ENCODE data around the gene LRRC45. TPM values are rescaled to one million over a fixed set of nuclear protein-coding genes. Genes with fewer than 3 reads are reported as not detected.
A peak's percentile ranks its signal among the peaks of the same experiment; 100 is the strongest.
"Not testable (repeated sequence)": the region's sequence is repeated elsewhere in the genome, so short reads cannot be mapped to it uniquely, and the experiment has no call there.

LRRC45 gene
- total RNA-seq, 1 donor from 2014 or later: 17.3 TPM

DNA sequence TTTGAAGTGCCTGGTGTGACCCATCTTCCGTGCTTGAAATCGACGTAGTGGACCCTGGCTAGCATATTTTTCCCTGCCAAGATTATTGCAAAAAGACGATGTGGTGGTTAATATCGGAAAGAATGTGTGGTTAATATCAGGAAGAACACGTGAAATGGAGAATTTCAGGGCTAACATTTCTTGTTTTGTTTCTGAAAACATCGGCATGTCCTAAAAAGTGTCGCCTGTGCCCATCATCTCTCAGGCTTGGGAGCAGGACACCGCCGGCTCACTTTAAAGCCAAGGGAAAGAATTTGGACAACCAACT is 14.7 kb downstream of the LRRC45 start:
- Histone ChIP-seq H3K27me3 (ENCODE audit: low read depth) (no peaks in the 10 kb centered on the region), H3K4me3 (peak overlapping the region; percentile 76), H3K4me1 (peaks cover 27% of the 10 kb centered on the region), H3K9me3 (no peaks in the 10 kb centered on the region), H3K27ac (peak overlapping the region; percentile 97), H3K36me3 (no peaks in the 10 kb centered on the region)
- no peak for DNase-seq
- TF ChIP-seq, protein P1, sequence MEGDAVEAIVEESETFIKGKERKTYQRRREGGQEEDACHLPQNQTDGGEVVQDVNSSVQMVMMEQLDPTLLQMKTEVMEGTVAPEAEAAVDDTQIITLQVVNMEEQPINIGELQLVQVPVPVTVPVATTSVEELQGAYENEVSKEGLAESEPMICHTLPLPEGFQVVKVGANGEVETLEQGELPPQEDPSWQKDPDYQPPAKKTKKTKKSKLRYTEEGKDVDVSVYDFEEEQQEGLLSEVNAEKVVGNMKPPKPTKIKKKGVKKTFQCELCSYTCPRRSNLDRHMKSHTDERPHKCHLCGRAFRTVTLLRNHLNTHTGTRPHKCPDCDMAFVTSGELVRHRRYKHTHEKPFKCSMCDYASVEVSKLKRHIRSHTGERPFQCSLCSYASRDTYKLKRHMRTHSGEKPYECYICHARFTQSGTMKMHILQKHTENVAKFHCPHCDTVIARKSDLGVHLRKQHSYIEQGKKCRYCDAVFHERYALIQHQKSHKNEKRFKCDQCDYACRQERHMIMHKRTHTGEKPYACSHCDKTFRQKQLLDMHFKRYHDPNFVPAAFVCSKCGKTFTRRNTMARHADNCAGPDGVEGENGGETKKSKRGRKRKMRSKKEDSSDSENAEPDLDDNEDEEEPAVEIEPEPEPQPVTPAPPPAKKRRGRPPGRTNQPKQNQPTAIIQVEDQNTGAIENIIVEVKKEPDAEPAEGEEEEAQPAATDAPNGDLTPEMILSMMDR (IDR thresholded peaks at IDR 0.05): no peak
- intact Hi-C loops (cut with DNase I): no loop called here
- no peak for ATAC-seq

DNA sequence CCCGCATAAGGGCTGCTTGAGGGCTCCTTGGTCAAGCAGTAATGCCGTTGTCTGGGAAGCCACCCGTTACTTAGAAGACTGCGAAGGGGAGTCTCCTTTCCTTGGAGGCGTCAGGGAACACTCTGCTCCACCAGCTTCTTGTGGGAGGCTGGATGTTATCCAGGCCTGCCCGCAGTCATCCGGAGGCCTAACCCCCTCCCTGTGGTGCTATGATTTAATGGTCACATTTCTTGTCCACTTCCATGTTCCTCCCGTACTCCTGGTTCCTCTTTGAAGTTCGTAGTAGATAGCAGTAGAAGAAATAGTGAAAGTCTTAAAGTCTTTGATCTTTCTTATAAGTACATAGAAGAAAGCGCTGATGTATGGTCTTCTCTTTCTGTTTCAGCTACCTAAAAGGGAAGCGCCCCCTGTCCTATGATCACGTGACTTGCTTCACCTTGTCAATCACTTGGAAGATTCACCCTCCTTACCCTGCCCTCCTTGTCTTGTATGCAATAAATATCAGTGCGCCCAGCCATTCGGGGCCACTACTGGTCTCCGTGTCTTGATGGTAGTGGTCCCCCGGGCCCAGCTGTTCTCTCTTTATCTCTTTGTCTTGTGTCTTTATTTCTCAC is 15.8 kb downstream of the LRRC45 start:
- ATAC-seq; intact Hi-C loops (cut with DNase I): not testable (repeated sequence)

DNA sequence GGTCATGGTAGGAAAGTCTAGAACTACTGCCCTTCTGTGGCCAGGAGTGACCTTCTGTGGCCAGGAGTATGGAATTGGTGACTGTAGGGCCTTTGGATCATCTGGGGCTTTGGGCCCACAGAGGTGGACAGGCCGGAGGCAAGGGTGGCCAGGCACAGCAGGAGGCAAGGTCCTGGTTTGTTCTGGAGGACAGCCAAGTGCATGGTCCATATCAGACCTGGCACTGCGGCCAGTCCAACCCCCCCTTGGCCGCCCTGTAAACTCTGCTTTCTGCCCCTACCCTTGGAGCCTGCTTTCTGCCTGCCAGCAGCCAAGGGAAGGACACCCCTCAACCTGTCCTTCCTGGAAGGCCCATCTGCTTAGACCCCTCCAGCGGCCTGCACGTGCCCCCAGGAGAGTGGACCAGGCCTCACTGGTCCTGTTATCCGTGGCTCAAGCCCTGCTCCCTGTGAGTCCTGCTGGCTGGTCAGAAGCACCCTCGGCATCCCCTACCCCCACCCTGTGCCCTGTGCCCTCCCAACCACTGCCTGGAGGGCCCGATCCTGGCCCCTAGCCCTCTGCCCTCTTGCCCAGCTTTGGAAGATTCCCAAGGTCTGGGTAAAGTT is 16.7 kb downstream of the LRRC45 start:
- ATAC-seq: no peak
- Histone ChIP-seq H3K27ac (no peak overlapping the region), H3K9me3 (no peaks in the 10 kb centered on the region), H3K4me3 (no peak overlapping the region), H3K27me3 (ENCODE audit: low read depth) (no peaks in the 10 kb centered on the region), H3K4me1 (peaks cover 27% of the 10 kb centered on the region), H3K36me3 (no peaks in the 10 kb centered on the region)
- TF ChIP-seq, protein P1 (IDR thresholded peaks at IDR 0.05): no peak
- intact Hi-C loops (cut with DNase I): no loop called here
- no peak for DNase-seq

More for the DNA sequence above, 15.8 kb downstream of the LRRC45 start:
- not testable (repeated sequence) for H3K9me3 ChIP-seq; H3K27ac ChIP-seq; DNase-seq; H3K4me3 ChIP-seq; H3K36me3 ChIP-seq; H3K27me3 ChIP-seq (ENCODE audit: low read depth)
- H3K4me1 ChIP-seq: peaks cover 27% of the 10 kb centered on the region

DNA sequence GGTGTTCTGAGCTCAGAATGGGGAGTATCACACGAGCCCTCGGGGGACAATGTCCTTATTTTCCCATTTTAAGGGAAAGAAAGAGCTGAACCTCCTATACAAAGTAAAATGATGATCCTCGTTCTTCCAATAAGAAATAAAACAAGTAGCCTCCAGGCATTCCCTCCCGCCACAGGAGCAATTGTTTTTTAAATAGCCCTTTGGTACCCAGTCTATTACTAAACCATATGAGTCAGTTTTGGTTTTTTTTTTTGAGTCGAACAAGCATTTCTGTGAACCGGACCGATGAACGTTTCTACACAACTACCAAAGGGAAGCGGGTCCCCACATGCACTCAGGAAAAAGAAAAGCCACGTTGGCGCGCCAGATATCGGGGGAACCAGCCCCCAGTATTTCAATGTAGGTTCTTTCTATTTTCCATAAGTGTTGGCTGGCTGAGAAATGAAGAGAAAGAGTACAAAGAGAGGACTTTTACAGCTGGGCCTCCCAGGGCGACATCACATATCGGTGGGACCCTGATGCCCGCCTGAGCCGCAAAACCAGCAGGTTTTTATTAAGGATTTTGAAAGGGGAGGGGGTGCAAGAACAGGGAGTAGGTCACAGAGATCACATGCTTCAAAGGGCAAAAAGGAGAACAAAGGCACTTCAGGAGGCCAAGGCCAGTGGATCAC is 18.2 kb downstream of the LRRC45 start:
- TF ChIP-seq, protein P1 (IDR thresholded peaks at IDR 0.05): no peak
- Histone ChIP-seq H3K4me1 (peaks cover 17% of the 10 kb centered on the region), H3K36me3 (no peaks in the 10 kb centered on the region), H3K27ac (no peak overlapping the region), H3K9me3 (no peaks in the 10 kb centered on the region), H3K27me3 (ENCODE audit: low read depth) (no peaks in the 10 kb centered on the region), H3K4me3 (no peak overlapping the region)
- intact Hi-C loops (cut with DNase I): no loop called here
- ATAC-seq (no peak), DNase-seq (no peak)

DNA sequence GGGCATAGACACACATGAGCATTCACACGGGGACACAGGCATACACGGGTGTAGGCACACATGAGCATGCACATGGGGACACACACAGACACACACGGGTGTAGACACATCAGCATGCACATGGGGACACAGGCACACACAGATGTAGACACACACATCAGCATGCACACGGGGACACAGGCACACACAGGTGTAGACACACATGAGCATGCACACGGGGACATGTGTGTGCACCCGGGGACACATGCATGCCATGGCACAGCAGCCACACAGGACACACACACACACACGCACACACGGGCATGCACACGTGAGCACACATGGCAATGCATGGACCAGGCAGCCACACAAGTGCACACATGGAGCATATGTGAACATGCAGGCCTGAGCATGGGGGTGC is 19.5 kb downstream of the LRRC45 start:
- peaks cover 9% of the 10 kb centered on the region for H3K36me3 ChIP-seq
- no peak overlapping the region for H3K27ac ChIP-seq
- no peak for ATAC-seq
- intact Hi-C loops (cut with DNase I): no loop called here
- H3K9me3 ChIP-seq: no peaks in the 10 kb centered on the region
- no peak overlapping the region for H3K4me3 ChIP-seq
- H3K27me3 ChIP-seq (ENCODE audit: low read depth): no peaks in the 10 kb centered on the region
- TF ChIP-seq, protein P1 (IDR thresholded peaks at IDR 0.05): no peak
- peaks cover 11% of the 10 kb centered on the region for H3K4me1 ChIP-seq
- DNase-seq: no peak

- TF ChIP-seq, protein P1 (IDR thresholded peaks at IDR 0.05): no peak
- no peaks in the 10 kb centered on the region for H3K9me3 ChIP-seq
- intact Hi-C loops (cut with DNase I): no loop called here
- peaks cover 2% of the 10 kb centered on the region for H3K4me1 ChIP-seq
- no peaks in the 10 kb centered on the region for H3K27me3 ChIP-seq (ENCODE audit: low read depth)
- no peak overlapping the region for H3K4me3 ChIP-seq
- no peak for ATAC-seq
- no peak for DNase-seq
- peaks cover 14% of the 10 kb centered on the region for H3K36me3 ChIP-seq
- no peak overlapping the region for H3K27ac ChIP-seq
Observed at GRCh38 chr17:82043507-82043906, 20.4 kb downstream of the LRRC45 start.
